MCF 10A (cell line): ENCODE results near the gene GAMT. TPM values are rescaled to one million over a fixed set of nuclear protein-coding genes. Genes with fewer than 3 reads are reported as not detected.

Experiments used
- BruUV-seq: library from RNA; stranded (reverse); fragments of 400-500 nt; replicated peaks from 2 replicates; lab custom pipeline; 2021; lab: Mats Ljungman, UMichigan
- CTCF ChIA-PET: fragments of 300-600 bp; sonication (Branson Sonifier 250); formaldehyde crosslinking; extraction: SDS; loops from one replicate; lab custom pipeline; 2021; ENCODE audit warnings: antibody characterized with exemption, inconsistent platforms; lab: Yijun Ruan, JAX
- POLR2A ChIA-PET: fragments of 300-600, 350-650 bp; sonication (Branson Sonifier 250); formaldehyde crosslinking; extraction: SDS; loops from one replicate; lab custom pipeline; 2020; ENCODE audit warnings: antibody characterized with exemption, inconsistent platforms; lab: Yijun Ruan, JAX
- DNase-seq: peaks from one replicate; pipeline ENCODE4 v3.0.0-alpha.2; 2018; ENCODE audit not compliant: unreplicated experiment
- H3K27ac Mint-ChIP-seq: one replicate; pipeline ENCODE4 v1.8.0; 2022; ENCODE audit warnings: mild to moderate bottlenecking, low read depth, mixed read lengths; ENCODE audit not compliant: unreplicated experiment
- H3K27me3 Mint-ChIP-seq: one replicate; pipeline ENCODE4 v1.8.0; 2022; ENCODE audit warnings: mixed read lengths; ENCODE audit not compliant: insufficient read depth, unreplicated experiment
- H3K36me3 Mint-ChIP-seq: one replicate; pipeline ENCODE4 v1.8.0; 2022; ENCODE audit warnings: mild to moderate bottlenecking, moderate library complexity, mixed read lengths; ENCODE audit not compliant: insufficient read depth, unreplicated experiment
- H3K4me1 Mint-ChIP-seq: one replicate; pipeline ENCODE4 v1.8.0; 2022; ENCODE audit warnings: mixed read lengths; ENCODE audit not compliant: insufficient read depth, unreplicated experiment
- H3K4me3 Mint-ChIP-seq: one replicate; pipeline ENCODE4 v1.8.0; 2022; ENCODE audit warnings: mild to moderate bottlenecking, moderate library complexity, mixed read lengths; ENCODE audit not compliant: unreplicated experiment
- H3K9me3 Mint-ChIP-seq: one replicate; pipeline ENCODE4 v1.8.0; 2022; ENCODE audit warnings: mixed read lengths; ENCODE audit not compliant: unreplicated experiment
- intact Hi-C: fragments of 100-400 bp; cut with micrococcal nuclease; formaldehyde crosslinking; loops from 2 replicates; pipeline ENCODE4 v1.14.1; 2022
- total RNA-seq: library from RNA; stranded (reverse); gene quantifications from 2 replicates; pipeline ENCODE4 v1.2.3, GENCODE V29; 2022
- TF ChIP-seq, protein P1 (sequence below): fragments of 200-600 bp; IDR thresholded peaks from one replicate; pipeline ENCODE4 v1.8.0; 2022; ENCODE audit warnings: antibody characterized with exemption, mild to moderate bottlenecking; ENCODE audit not compliant: unreplicated experiment

Gene GAMT
- total RNA-seq, 1 experiment from 2014 or later: 7.0 TPM

GRCh38 chr19:1376415-1376805, 24.9 kb downstream of the GAMT start:
- intact Hi-C loops: no loop called here
- DNase-seq: no peak
- H3K4me3 Mint-ChIP-seq: no peak overlapping the region
- no peaks in the 10 kb centered on the region for H3K4me1 Mint-ChIP-seq
- H3K27me3 Mint-ChIP-seq: no peaks in the 10 kb centered on the region
- BruUV-seq: no TSS peak
- H3K9me3 Mint-ChIP-seq: no peaks in the 10 kb centered on the region
- H3K27ac Mint-ChIP-seq: no peak overlapping the region
- ChIA-PET CTCF (no interaction called here), POLR2A (interaction anchor here (0.6 kb wide), 1 partner anchor 49 kb away, joined by 3 read pairs; no protein-coding TSS in a partner anchor)
- H3K36me3 Mint-ChIP-seq: peaks cover 29% of the 10 kb centered on the region
- TF ChIP-seq, protein P1, sequence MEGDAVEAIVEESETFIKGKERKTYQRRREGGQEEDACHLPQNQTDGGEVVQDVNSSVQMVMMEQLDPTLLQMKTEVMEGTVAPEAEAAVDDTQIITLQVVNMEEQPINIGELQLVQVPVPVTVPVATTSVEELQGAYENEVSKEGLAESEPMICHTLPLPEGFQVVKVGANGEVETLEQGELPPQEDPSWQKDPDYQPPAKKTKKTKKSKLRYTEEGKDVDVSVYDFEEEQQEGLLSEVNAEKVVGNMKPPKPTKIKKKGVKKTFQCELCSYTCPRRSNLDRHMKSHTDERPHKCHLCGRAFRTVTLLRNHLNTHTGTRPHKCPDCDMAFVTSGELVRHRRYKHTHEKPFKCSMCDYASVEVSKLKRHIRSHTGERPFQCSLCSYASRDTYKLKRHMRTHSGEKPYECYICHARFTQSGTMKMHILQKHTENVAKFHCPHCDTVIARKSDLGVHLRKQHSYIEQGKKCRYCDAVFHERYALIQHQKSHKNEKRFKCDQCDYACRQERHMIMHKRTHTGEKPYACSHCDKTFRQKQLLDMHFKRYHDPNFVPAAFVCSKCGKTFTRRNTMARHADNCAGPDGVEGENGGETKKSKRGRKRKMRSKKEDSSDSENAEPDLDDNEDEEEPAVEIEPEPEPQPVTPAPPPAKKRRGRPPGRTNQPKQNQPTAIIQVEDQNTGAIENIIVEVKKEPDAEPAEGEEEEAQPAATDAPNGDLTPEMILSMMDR: no peak

- Mint-ChIP-seq H3K27me3 (no peaks in the 10 kb centered on the region), H3K36me3 (peaks cover 30% of the 10 kb centered on the region), H3K27ac (no peak overlapping the region), H3K4me1 (no peaks in the 10 kb centered on the region), H3K4me3 (no peak overlapping the region), H3K9me3 (no peaks in the 10 kb centered on the region)
- ChIA-PET POLR2A (no interaction called here), CTCF (interaction anchor here (0.6 to 1.4 kb wide), 2 partner anchors 9 to 66 kb away, joined by 3 to 4 read pairs; no protein-coding TSS in a partner anchor)
- BruUV-seq: no TSS peak
- TF ChIP-seq, protein P1: no peak
- intact Hi-C loops: no loop called here
- DNase-seq: no peak
Measured at GRCh38 chr19:1374250-1374577, 27.1 kb downstream of the GAMT start.

- Mint-ChIP-seq H3K36me3 (peaks cover 30% of the 10 kb centered on the region), H3K27me3 (no peaks in the 10 kb centered on the region), H3K27ac (no peak overlapping the region), H3K9me3 (no peaks in the 10 kb centered on the region), H3K4me3 (no peak overlapping the region), H3K4me1 (no peaks in the 10 kb centered on the region)
- intact Hi-C loops: no loop called here
- TF ChIP-seq, protein P1: no peak
- no TSS peak for BruUV-seq
- DNase-seq: no peak
- ChIA-PET CTCF (interaction anchor here (0.5 to 1.4 kb wide), 2 partner anchors 9 to 61 kb away, joined by 4 read pairs; no protein-coding TSS in a partner anchor), POLR2A (no interaction called here)
Measured at GRCh38 chr19:1373534-1374249, 27.6 kb downstream of the GAMT start.

- intact Hi-C loops: no loop called here
- peaks cover 30% of the 10 kb centered on the region for H3K36me3 Mint-ChIP-seq
- no peak overlapping the region for H3K27ac Mint-ChIP-seq
- H3K27me3 Mint-ChIP-seq: no peaks in the 10 kb centered on the region
- no peak overlapping the region for H3K4me3 Mint-ChIP-seq
- no peaks in the 10 kb centered on the region for H3K9me3 Mint-ChIP-seq
- ChIA-PET POLR2A (interaction anchor here (0.6 to 1.0 kb wide), 3 partner anchors 10 to 204 kb away, joined by 3 to 5 read pairs (median 3); no protein-coding TSS in a partner anchor), CTCF (interaction anchor here (0.5 to 1.0 kb wide), 4 partner anchors 57 to 342 kb away, joined by 3 to 4 read pairs (median 4); no protein-coding TSS in a partner anchor)
- H3K4me1 Mint-ChIP-seq: no peaks in the 10 kb centered on the region
- TF ChIP-seq, protein P1: no peak
- no TSS peak for BruUV-seq
- DNase-seq: no peak
Measured at GRCh38 chr19:1373042-1373533, 28.3 kb downstream of the GAMT start.
